Peyer's patch (tissue), 4 donors: ENCODE measurements around the gene DNAJB13. TPM values are rescaled to one million over a fixed set of nuclear protein-coding genes. Genes with fewer than 3 reads are reported as not detected.
A peak's percentile ranks its signal among the peaks of the same experiment; 100 is the strongest.

ENCODE experiments used
- DNase-seq, 3 donors: peaks; one replicate each; pipeline ENCODE4 v3.0.0-alpha.2; 2017 to 2019
- H3K27ac ChIP-seq, 4 donors: fragments of 200-600 bp; sonication (generic); one replicate each; pipeline ENCODE4 v1.5.1; 2016 to 2019
- H3K27me3 ChIP-seq, 2 donors: fragments of 200-600 bp; sonication (generic); one replicate each; pipeline ENCODE4 v1.5.1; 2019
- H3K36me3 ChIP-seq, 3 donors: fragments of 200-600 bp; sonication (generic); one replicate each; pipeline ENCODE4 v1.5.1; 2016 to 2019
- H3K4me1 ChIP-seq, 4 donors: fragments of 200-600 bp; sonication (generic); one replicate each; pipeline ENCODE4 v1.5.1; 2016 to 2019
- H3K4me3 ChIP-seq, 4 donors: fragments of 200-600 bp; sonication (generic); 1 replicate in 3 of 4; 2 replicates in 1 of 4; pipeline ENCODE4 v1.5.1; 2016 to 2019; ENCODE audit warnings: mild to moderate bottlenecking in 1 of 4
- H3K9me3 ChIP-seq, 4 donors: fragments of 200-600 bp; sonication (generic); one replicate each; pipeline ENCODE4 v1.5.1; 2016 to 2019; ENCODE audit warnings: mild to moderate bottlenecking in 1 of 4
- CTCF ChIP-seq, 6 experiments: fragments of 450-650 bp in 4 of 6; fragments of 200-600 bp in 2 of 6; sonication (generic) in 1 of 6; IDR thresholded peaks; one replicate each; pipeline ENCODE4 v1.5.1; 2017 to 2019; ENCODE audit warnings: antibody characterized with exemption in 6 of 6, mild to moderate bottlenecking in 3 of 6, moderate library complexity in 1 of 6
- POLR2A ChIP-seq, 2 donors: fragments of 450-650 bp; IDR thresholded peaks; one replicate each; pipeline ENCODE4 v1.5.1; 2017; ENCODE audit warnings: antibody characterized with exemption in 2 of 2, mild to moderate bottlenecking in 2 of 2, moderate library complexity in 2 of 2
- total RNA-seq, 4 donors: library from RNA; depleted of rRNA; stranded (reverse); fragments of >200 nt; gene quantifications; one replicate each; pipeline ENCODE4 v1.1.0, GENCODE V29; 2016

The DNAJB13 gene
- total RNA-seq, 4 donors from 2014 or later: 0.54 to 4.4 TPM; not detected in 2

GRCh38 chr11:73951797-73952196 lies 971 bp downstream of the DNAJB13 start:
- Histone ChIP-seq H3K4me3 (no peak overlapping the region), H3K36me3 (no peaks in the 10 kb centered on the region), H3K4me1 (no peaks in the 10 kb centered on the region), H3K27ac (no peak overlapping the region), H3K27me3 (no peaks in the 10 kb centered on the region), H3K9me3 (no peaks in the 10 kb centered on the region)
- TF ChIP-seq POLR2A (IDR thresholded peaks at IDR 0.05) (no peak), CTCF (IDR thresholded peaks at IDR 0.05) (no peak)
- no peak for DNase-seq

GRCh38 chr11:73956876-73957653 lies 6.2 kb downstream of the DNAJB13 start:
- no peaks in the 10 kb centered on the region for H3K36me3 ChIP-seq
- no peaks in the 10 kb centered on the region for H3K9me3 ChIP-seq
- H3K4me3 ChIP-seq: peak overlapping the region in 1 of 4 donors; percentile 14
- no peak overlapping the region for H3K27ac ChIP-seq
- H3K27me3 ChIP-seq: no peaks in the 10 kb centered on the region
- TF ChIP-seq CTCF (IDR thresholded peaks at IDR 0.05) (no peak), POLR2A (IDR thresholded peaks at IDR 0.05) (no peak)
- no peak for DNase-seq
- H3K4me1 ChIP-seq: no peaks in the 10 kb centered on the region

GRCh38 chr11:73957654-73958361 lies 7.0 kb downstream of the DNAJB13 start:
- DNase-seq: peak in 2 of 3 donors; percentile 65
- Histone ChIP-seq H3K4me1 (no peaks in the 10 kb centered on the region), H3K4me3 (peak overlapping the region in 2 of 4 donors; percentile 14 to 29), H3K27me3 (no peaks in the 10 kb centered on the region), H3K27ac (no peak overlapping the region), H3K36me3 (no peaks in the 10 kb centered on the region), H3K9me3 (no peaks in the 10 kb centered on the region)
- TF ChIP-seq POLR2A (IDR thresholded peaks at IDR 0.05): peak; percentile 19 to 24
- TF ChIP-seq CTCF (IDR thresholded peaks at IDR 0.05): no peak

- H3K4me1 ChIP-seq: no peaks in the 10 kb centered on the region
- no peaks in the 10 kb centered on the region for H3K27me3 ChIP-seq
- no peak for DNase-seq
- no peak overlapping the region for H3K27ac ChIP-seq
- no peak overlapping the region for H3K4me3 ChIP-seq
- no peaks in the 10 kb centered on the region for H3K9me3 ChIP-seq
- H3K36me3 ChIP-seq: no peaks in the 10 kb centered on the region
- no peak for TF ChIP-seq POLR2A (IDR thresholded peaks at IDR 0.05)
- no peak for TF ChIP-seq CTCF (IDR thresholded peaks at IDR 0.05)
Measured at GRCh38 chr11:73958521-73959141, 7.8 kb downstream of the DNAJB13 start.

GRCh38 chr11:73961321-73961720 lies 10.5 kb downstream of the DNAJB13 start:
- peak in 1 of 3 donors; percentile 32 for DNase-seq
- Histone ChIP-seq H3K36me3 (no peaks in the 10 kb centered on the region), H3K4me1 (peaks cover 0 to 3% (median 0%) of the 10 kb centered on the region in 4 donors), H3K4me3 (no peak overlapping the region), H3K9me3 (no peaks in the 10 kb centered on the region), H3K27ac (no peak overlapping the region), H3K27me3 (no peaks in the 10 kb centered on the region)
- no peak for TF ChIP-seq CTCF (IDR thresholded peaks at IDR 0.05)
- no peak for TF ChIP-seq POLR2A (IDR thresholded peaks at IDR 0.05)
